PC-9 (cell line): ENCODE data around the gene BCAS3. TPM values are rescaled to one million over a fixed set of nuclear protein-coding genes. Genes with fewer than 3 reads are reported as not detected.

Experiments used
- BruUV-seq: library from RNA; stranded (reverse); fragments of 400-500 nt; replicated peaks from 2 replicates; lab custom pipeline; 2021; lab: Mats Ljungman, UMichigan
- CTCF ChIA-PET: fragments of 300-600 bp; sonication (Branson Sonifier 250); formaldehyde crosslinking; loops from one replicate; lab custom pipeline; 2022; ENCODE audit warnings: antibody characterized with exemption; lab: Charles Lee
- POLR2A ChIA-PET: fragments of 300-600 bp; sonication (Branson Sonifier 250); formaldehyde crosslinking; loops from one replicate; lab custom pipeline; 2022; ENCODE audit warnings: antibody characterized with exemption; ENCODE audit not compliant: unreplicated experiment; lab: Charles Lee
- DNase-seq, 2 experiments: peaks; one replicate each; pipeline versions ENCODE4 v3.0.0 to v3.0.0-alpha.2; 2015 to 2022; ENCODE audit warnings: mixed read lengths in 1 of 2
- H2AFZ ChIP-seq: fragments of 200-600 bp; sonication (generic); 2 replicates; pipeline ENCODE4 v1.8.1; 2017; ENCODE audit warnings: antibody characterized with exemption
- H3F3A ChIP-seq: fragments of 200-600 bp; sonication (generic); 2 replicates; pipeline ENCODE4 v1.8.1; 2017; ENCODE audit warnings: antibody characterized with exemption, mild to moderate bottlenecking, low read depth; ENCODE audit not compliant: insufficient read depth
- H3K27ac ChIP-seq: fragments of 200-600 bp; sonication (generic); 2 replicates; pipeline ENCODE4 v1.6.1; 2016; ENCODE audit warnings: mixed run types
- H3K27me3 ChIP-seq: fragments of 200-600 bp; sonication (generic); 2 replicates; pipeline ENCODE4 v1.6.1; 2016; ENCODE audit warnings: low read depth, mixed run types; ENCODE audit not compliant: insufficient read depth
- H3K36me3 ChIP-seq: fragments of 200-600 bp; sonication (generic); 2 replicates; pipeline ENCODE4 v1.6.1; 2016; ENCODE audit warnings: low read depth, mixed run types
- H3K4me1 ChIP-seq: fragments of 200-600 bp; sonication (generic); replicated peaks from 2 replicates; pipeline ENCODE4 v1.6.1; 2016; ENCODE audit warnings: mixed run types; ENCODE audit not compliant: insufficient read depth
- H3K4me2 ChIP-seq: fragments of 200-600 bp; sonication (generic); 2 replicates; pipeline ENCODE4 v1.6.1; 2017; ENCODE audit warnings: mixed run types
- H3K4me3 ChIP-seq: fragments of 200-600 bp; sonication (generic); 2 replicates; pipeline ENCODE4 v1.6.1; 2016; ENCODE audit warnings: mixed run types
- H3K79me2 ChIP-seq: fragments of 200-600 bp; sonication (generic); 2 replicates; pipeline ENCODE4 v1.6.1; 2017; ENCODE audit warnings: low read depth, mixed run types
- H3K9me2 ChIP-seq: fragments of 200-600 bp; sonication (generic); 2 replicates; pipeline ENCODE4 v1.8.1; 2017; ENCODE audit warnings: mild to moderate bottlenecking; ENCODE audit not compliant: insufficient read depth
- H3K9me3 ChIP-seq: fragments of 200-600 bp; sonication (generic); 2 replicates; pipeline ENCODE4 v1.8.1; 2016; ENCODE audit warnings: low read depth; ENCODE audit not compliant: insufficient read depth
- H4K20me1 ChIP-seq: fragments of 200-600 bp; sonication (generic); 2 replicates; pipeline ENCODE4 v1.8.1; 2017; ENCODE audit not compliant: insufficient read depth
- EZH2 ChIP-seq: fragments of 200-600 bp; sonication (generic); IDR thresholded peaks from 2 replicates; pipeline ENCODE4 v1.8.0; 2017; ENCODE audit warnings: antibody characterized with exemption, low read depth
- intact Hi-C: fragments of 100-400 bp; cut with micrococcal nuclease; formaldehyde crosslinking; loops from one replicate; pipeline ENCODE4 v1.10.0; 2022; ENCODE audit not compliant: unreplicated experiment
- total RNA-seq: library from RNA; stranded (reverse); gene quantifications from 2 replicates; pipeline ENCODE4 v1.2.3, GENCODE V29; 2021
- TF ChIP-seq, protein P1 (sequence below): fragments of 200-600 bp; sonication (generic); conservative IDR thresholded peaks from 2 replicates; pipeline ENCODE4 v1.6.1; 2017; ENCODE audit warnings: mixed run types, antibody characterized with exemption, mild to moderate bottlenecking, moderate library complexity

BCAS3 gene
- total RNA-seq, 1 experiment from 2014 or later: 26.0 TPM

DNA sequence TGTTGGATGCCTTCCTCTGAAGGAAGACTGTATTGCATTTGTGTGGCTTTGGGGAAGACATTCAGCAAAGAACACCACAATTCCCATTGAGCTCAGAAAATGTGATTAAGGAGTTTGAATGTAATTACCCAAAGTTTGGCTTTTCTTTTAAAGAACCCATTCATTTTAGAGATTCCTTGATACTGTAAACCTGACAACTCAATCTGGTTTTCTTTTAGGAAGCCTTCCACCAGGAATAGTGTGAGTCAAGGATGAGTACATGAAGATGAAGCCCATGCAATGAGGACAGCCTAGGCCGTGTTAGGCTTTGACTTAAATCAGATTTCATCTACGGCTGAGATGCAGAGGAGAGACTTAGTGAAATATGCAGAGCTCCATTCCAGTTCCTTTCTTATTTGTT lies 450.3 kb downstream of the BCAS3 start:
- Histone ChIP-seq H3F3A (no peaks in the 10 kb centered on the region), H3K4me1 (no peaks in the 10 kb centered on the region), H3K4me2 (no peak overlapping the region), H2AFZ (no peak overlapping the region), H3K79me2 (no peaks in the 10 kb centered on the region), H3K9me3 (no peaks in the 10 kb centered on the region), H3K27me3 (no peaks in the 10 kb centered on the region), H4K20me1 (no peaks in the 10 kb centered on the region), H3K4me3 (no peak overlapping the region), H3K27ac (no peak overlapping the region), H3K9me2 (no peaks in the 10 kb centered on the region), H3K36me3 (no peaks in the 10 kb centered on the region)
- no peak for DNase-seq
- intact Hi-C loops: no loop called here
- no TSS peak for BruUV-seq
- no peak for TF ChIP-seq EZH2
- CTCF ChIA-PET: no interaction called here
- POLR2A ChIA-PET: no interaction called here

DNA sequence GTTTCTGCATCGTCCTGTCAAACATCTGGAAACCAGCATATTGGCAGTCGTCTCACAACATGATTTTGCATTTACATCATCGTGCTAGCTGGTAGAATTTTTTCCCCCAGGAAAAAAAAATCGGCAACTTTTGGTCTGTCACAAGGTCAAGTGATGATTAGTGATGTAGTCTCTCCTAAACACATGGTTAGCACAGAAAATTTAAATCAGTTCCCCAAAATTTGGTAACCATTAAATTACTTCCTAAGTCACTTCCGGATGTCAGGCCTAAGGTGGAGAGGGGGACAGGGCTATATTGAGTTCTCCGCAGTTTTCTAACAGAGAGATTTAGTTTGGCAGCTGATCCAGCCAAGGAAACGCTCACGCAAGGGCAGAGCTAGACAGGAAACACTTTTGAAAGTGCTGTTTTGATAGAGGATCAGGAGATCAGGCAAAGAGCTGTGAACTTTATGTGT lies 451.0 kb downstream of the BCAS3 start:
- intact Hi-C loops: no loop called here
- H3F3A ChIP-seq: no peaks in the 10 kb centered on the region
- no peaks in the 10 kb centered on the region for H3K4me1 ChIP-seq
- no peak overlapping the region for H2AFZ ChIP-seq
- no peaks in the 10 kb centered on the region for H3K9me3 ChIP-seq
- CTCF ChIA-PET: no interaction called here
- no peaks in the 10 kb centered on the region for H3K79me2 ChIP-seq
- BruUV-seq: no TSS peak
- H3K27me3 ChIP-seq: no peaks in the 10 kb centered on the region
- no peak for TF ChIP-seq EZH2
- TF ChIP-seq, protein P1, sequence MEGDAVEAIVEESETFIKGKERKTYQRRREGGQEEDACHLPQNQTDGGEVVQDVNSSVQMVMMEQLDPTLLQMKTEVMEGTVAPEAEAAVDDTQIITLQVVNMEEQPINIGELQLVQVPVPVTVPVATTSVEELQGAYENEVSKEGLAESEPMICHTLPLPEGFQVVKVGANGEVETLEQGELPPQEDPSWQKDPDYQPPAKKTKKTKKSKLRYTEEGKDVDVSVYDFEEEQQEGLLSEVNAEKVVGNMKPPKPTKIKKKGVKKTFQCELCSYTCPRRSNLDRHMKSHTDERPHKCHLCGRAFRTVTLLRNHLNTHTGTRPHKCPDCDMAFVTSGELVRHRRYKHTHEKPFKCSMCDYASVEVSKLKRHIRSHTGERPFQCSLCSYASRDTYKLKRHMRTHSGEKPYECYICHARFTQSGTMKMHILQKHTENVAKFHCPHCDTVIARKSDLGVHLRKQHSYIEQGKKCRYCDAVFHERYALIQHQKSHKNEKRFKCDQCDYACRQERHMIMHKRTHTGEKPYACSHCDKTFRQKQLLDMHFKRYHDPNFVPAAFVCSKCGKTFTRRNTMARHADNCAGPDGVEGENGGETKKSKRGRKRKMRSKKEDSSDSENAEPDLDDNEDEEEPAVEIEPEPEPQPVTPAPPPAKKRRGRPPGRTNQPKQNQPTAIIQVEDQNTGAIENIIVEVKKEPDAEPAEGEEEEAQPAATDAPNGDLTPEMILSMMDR: no peak
- POLR2A ChIA-PET: no interaction called here
- no peak overlapping the region for H3K4me2 ChIP-seq
- no peaks in the 10 kb centered on the region for H3K36me3 ChIP-seq
- no peak overlapping the region for H3K27ac ChIP-seq
- no peak for DNase-seq
- no peak overlapping the region for H3K4me3 ChIP-seq
- no peaks in the 10 kb centered on the region for H3K9me2 ChIP-seq
- no peaks in the 10 kb centered on the region for H4K20me1 ChIP-seq

DNA sequence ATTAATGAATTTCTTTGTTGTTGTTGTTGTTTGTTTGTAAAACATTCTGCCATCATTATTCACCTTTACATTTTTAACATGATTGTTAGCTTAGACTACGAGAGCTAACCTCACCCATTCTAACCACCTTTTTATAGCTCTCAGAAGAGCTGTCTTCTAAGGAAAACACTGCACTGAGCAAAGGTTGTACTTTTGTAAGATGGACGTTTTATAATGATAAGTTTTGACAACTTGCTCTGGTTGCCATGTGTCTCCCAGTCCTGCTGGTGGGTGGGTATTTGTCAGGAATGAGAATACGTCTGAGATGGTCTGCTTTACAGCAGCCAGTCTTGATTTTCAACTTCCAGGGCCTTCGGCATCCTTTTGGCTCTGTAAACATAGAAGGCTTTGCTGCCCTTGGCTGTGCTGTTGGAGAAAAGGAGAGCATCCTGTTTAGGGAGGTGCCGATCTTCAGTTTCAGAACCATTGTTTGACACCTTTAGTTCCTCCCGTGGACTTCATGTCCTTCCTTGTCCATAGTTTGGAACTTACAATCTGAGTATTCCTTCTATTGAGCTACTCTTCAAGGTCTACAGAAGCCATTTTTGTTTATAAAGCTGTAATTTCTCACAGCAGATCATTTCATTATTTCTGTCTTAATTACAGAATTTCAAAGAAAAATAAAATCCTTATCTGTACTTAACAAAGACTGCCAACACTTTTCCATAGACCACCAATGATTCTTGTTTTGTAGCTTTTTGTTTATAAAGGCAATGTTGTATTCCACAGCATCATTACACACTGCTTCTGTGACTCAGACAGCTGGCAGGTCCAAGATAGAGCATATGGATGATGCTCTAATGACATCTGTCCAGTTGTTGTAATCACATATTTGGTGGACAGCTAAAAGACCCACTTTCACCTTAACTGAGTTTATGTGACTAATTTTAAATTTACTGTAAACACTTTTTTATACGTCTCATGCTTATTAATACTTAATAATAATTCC lies 451.9 kb downstream of the BCAS3 start:
- Histone ChIP-seq H3K9me3 (no peaks in the 10 kb centered on the region), H3F3A (no peaks in the 10 kb centered on the region), H4K20me1 (no peaks in the 10 kb centered on the region), H3K27me3 (no peaks in the 10 kb centered on the region), H3K27ac (no peak overlapping the region), H3K4me1 (no peaks in the 10 kb centered on the region), H3K9me2 (no peaks in the 10 kb centered on the region), H3K36me3 (no peaks in the 10 kb centered on the region), H3K4me2 (no peak overlapping the region), H2AFZ (no peak overlapping the region), H3K4me3 (no peak overlapping the region), H3K79me2 (no peaks in the 10 kb centered on the region)
- DNase-seq: no peak
- TF ChIP-seq, protein P1: no peak
- TF ChIP-seq EZH2: no peak
- POLR2A ChIA-PET: interaction anchor here (0.6 kb wide), 1 partner anchor 569 kb away, joined by 4 read pairs; no protein-coding TSS in a partner anchor
- BruUV-seq: no TSS peak
- CTCF ChIA-PET: interaction anchor here (0.6 kb wide), 1 partner anchor 439 kb away, joined by 4 read pairs; no protein-coding TSS in a partner anchor
- intact Hi-C loops: no loop called here
